ENCODE results near the gene CREB3L2. TPM values are rescaled to one million over a fixed set of nuclear protein-coding genes. Genes with fewer than 3 reads are reported as not detected.
A peak's percentile ranks its signal among the peaks of the same experiment; 100 is the strongest.

CREB3L2 gene
- total and polyA plus RNA-seq, 10 of the 15 experiments (the other 5 are each of a cell fraction or from before 2014, with no cell fraction given) = 6.4 to 67.1 (median 26.2) TPM

- ChIA-PET SMC1A (ENCODE audit: uncharacterized antibody, unreplicated experiment) (interaction anchor here (0.9 to 5.7 kb wide), 8 partner anchors 11 to 713 kb away, joined by 3 to 45 read pairs (median 8); partner anchors contain the start of gene CREB3L2), CTCF (interaction anchor here (1.0 to 2.6 kb wide), 6 partner anchors 7 to 713 kb away, joined by 4 to 22 read pairs (median 9); partner anchors contain the start of gene CREB3L2), POLR2A (no interaction called here), RAD21 (ENCODE audit: unreplicated experiment) (interaction anchor here (1.2 to 2.4 kb wide), 3 partner anchors 18 to 365 kb away, joined by 3 to 15 read pairs (median 3); no protein-coding TSS in a partner anchor)
- in situ Hi-C loops (cut with MboI) = no loop called here
- Histone ChIP-seq H3K4me2 (ENCODE audit: control insufficient read depth, insufficient read depth) (peak overlapping the region; percentile 62), H4K20me1 (ENCODE audit: control insufficient read depth, insufficient read depth) (no peaks in the 10 kb centered on the region), H3K36me3 (ENCODE audit: control insufficient read depth in 2 of 2, insufficient read depth in 2 of 2, low read length in 1 of 2) (no peaks in the 10 kb centered on the region), H3K79me2 (ENCODE audit: control insufficient read depth, insufficient read depth, low read length) (no peaks in the 10 kb centered on the region), H3K4me3 (0 out of 2 replicates have a peak overlapping the region, but pooled peaks have one; percentile 7), H3K27ac (ENCODE audit: control insufficient read depth, insufficient read depth) (peak overlapping the region; percentile 79), H3K9me3 (replicated peaks; ENCODE audit: control insufficient read depth, insufficient read depth, low read length) (peaks cover 11% of the 10 kb centered on the region; the same call in 2 of the 3 replicates), H2AFZ (ENCODE audit: control insufficient read depth, low read depth, low read length) (no peak overlapping the region; the same call in 1 of the 2 replicates), H3K27me3 (replicated peaks in 1 of 2; ENCODE audit: control insufficient read depth in 2 of 2, insufficient read depth in 2 of 2, low read length in 1 of 2) (no peaks in the 10 kb centered on the region), H3K4me1 (ENCODE audit: control insufficient read depth, insufficient read depth, low read length) (peaks cover 58% of the 10 kb centered on the region), H3K9ac (ENCODE audit: control insufficient read depth, insufficient read depth, low read length) (no peak overlapping the region; the same call in 1 of the 2 replicates)
- WGBS (ENCODE audit: insufficient coverage, insufficient replicate concordance, low lambda C conversion rate, missing lambda C conversion rate) = 100% methylated on average over 1 of the region's 1 CpG
- no TSS peak for BruUV-seq (replicated peaks)
- DNase-seq (ENCODE audit: low read depth, low spot score) = no peak
- intact Hi-C loops (cut with micrococcal nuclease; ENCODE audit: unreplicated experiment) = loop anchor here (5.0 kb wide), 1 partner anchor 437 kb away; the partner anchor contains the start of gene TRIM24
- 0 out of 2 replicates have a peak, but pooled peaks have one; percentile 14 for TF ChIP-seq TCF12 (IDR thresholded peaks at IDR 0.05; ENCODE audit: low read depth, low read length)
- TF ChIP-seq POU2F2 (IDR thresholded peaks at IDR 0.05; ENCODE audit: borderline replicate concordance, low read depth, low read length) = peak; percentile 67; the same call in 1 of the 3 replicates
- TF ChIP-seq EP300 (IDR thresholded peaks at IDR 0.05; ENCODE audit: borderline replicate concordance in 1 of 2, control insufficient read depth in 1 of 2, low read depth in 2 of 2, low read length in 2 of 2) = peak in 1 of 2 experiments; percentile 54; a peak in 1 of 4 replicates
- TF ChIP-seq, protein P1, sequence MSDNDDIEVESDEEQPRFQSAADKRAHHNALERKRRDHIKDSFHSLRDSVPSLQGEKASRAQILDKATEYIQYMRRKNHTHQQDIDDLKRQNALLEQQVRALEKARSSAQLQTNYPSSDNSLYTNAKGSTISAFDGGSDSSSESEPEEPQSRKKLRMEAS (IDR thresholded peaks at IDR 0.05; ENCODE audit: low read depth, low read length) = no peak
- peak; percentile 79 for TF ChIP-seq MEF2A (IDR thresholded peaks at IDR 0.05; ENCODE audit: insufficient read depth, low read depth, low read length)
- TF ChIP-seq RAD51 (IDR thresholded peaks at IDR 0.05) = peak; percentile 28; the same call in 1 of the 2 replicates
- TF ChIP-seq IKZF2 (IDR thresholded peaks at IDR 0.05) = 0 out of 4 replicates have a peak, but pooled peaks of 1 of the 2 experiments have one; percentile 19
- peak; percentile 63 for TF ChIP-seq ZNF384 (IDR thresholded peaks at IDR 0.05; ENCODE audit: borderline replicate concordance, low read depth, low read length)
- TF ChIP-seq JUNB (IDR thresholded peaks at IDR 0.05) = peak; percentile 48
- TF ChIP-seq NFIC (IDR thresholded peaks at IDR 0.05; ENCODE audit: low read depth, low read length) = peak; percentile 72; the same call in 1 of the 2 replicates
- TF ChIP-seq, protein P2, sequence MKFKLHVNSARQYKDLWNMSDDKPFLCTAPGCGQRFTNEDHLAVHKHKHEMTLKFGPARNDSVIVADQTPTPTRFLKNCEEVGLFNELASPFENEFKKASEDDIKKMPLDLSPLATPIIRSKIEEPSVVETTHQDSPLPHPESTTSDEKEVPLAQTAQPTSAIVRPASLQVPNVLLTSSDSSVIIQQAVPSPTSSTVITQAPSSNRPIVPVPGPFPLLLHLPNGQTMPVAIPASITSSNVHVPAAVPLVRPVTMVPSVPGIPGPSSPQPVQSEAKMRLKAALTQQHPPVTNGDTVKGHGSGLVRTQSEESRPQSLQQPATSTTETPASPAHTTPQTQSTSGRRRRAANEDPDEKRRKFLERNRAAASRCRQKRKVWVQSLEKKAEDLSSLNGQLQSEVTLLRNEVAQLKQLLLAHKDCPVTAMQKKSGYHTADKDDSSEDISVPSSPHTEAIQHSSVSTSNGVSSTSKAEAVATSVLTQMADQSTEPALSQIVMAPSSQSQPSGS (IDR thresholded peaks at IDR 0.05; ENCODE audit: low read length) = no peak
- no peak for TF ChIP-seq SRF (IDR thresholded peaks at IDR 0.05; ENCODE audit: low read depth in 2 of 2, low read length in 2 of 2)
- 0 out of 2 replicates have a peak, but pooled peaks have one; percentile 69 for TF ChIP-seq ZSCAN29 (IDR thresholded peaks at IDR 0.05)
- peak; percentile 44 for TF ChIP-seq RUNX3 (IDR thresholded peaks at IDR 0.05; ENCODE audit: low read length)
- no peak for FAIRE-seq
- peak; percentile 46 for ATAC-seq
Measured at GRCh38 chr7:138025215-138026186, 23.6 kb upstream of the CREB3L2 start.

Data from GM12878 (cell line).